WTC11 (cell line): ENCODE data around the gene TTC4. TPM values are rescaled to one million over a fixed set of nuclear protein-coding genes. Genes with fewer than 3 reads are reported as not detected.

Source experiments
- ATAC-seq: fragments of 200-7000 bp; cut with Tn5 transposase; 2 replicates; pipeline ENCODE4 v1.10.0; 2021; ENCODE audit warnings: mild to moderate bottlenecking, moderate library complexity
- CTCF ChIA-PET: fragments of 300-600 bp; sonication (Branson Sonifier 250); formaldehyde crosslinking; loops from one replicate; lab custom pipeline; 2021; ENCODE audit warnings: antibody characterized with exemption; lab: Charles Lee
- POLR2A ChIA-PET: fragments of 350-600 bp; sonication (Branson Sonifier 250); formaldehyde crosslinking; loops from one replicate; lab custom pipeline; 2021; ENCODE audit warnings: antibody characterized with exemption; lab: Charles Lee
- DNase-seq: peaks from one replicate; pipeline ENCODE4 v3.0.0; 2021; ENCODE audit warnings: low spot score
- H3K27ac Mint-ChIP-seq: 2 replicates; pipeline ENCODE4 v1.8.0; 2021; ENCODE audit warnings: mixed read lengths
- H3K27me3 Mint-ChIP-seq: 2 replicates; pipeline ENCODE4 v1.8.0; 2021; ENCODE audit warnings: low read depth, mild to moderate bottlenecking, moderate library complexity, mixed read lengths
- H3K36me3 Mint-ChIP-seq: 2 replicates; pipeline ENCODE4 v1.8.0; 2021; ENCODE audit warnings: mixed read lengths
- H3K4me1 Mint-ChIP-seq: 2 replicates; pipeline ENCODE4 v1.8.0; 2022; ENCODE audit warnings: mixed read lengths
- H3K4me3 Mint-ChIP-seq: 2 replicates; pipeline ENCODE4 v1.8.0; 2021; ENCODE audit warnings: mild to moderate bottlenecking, moderate library complexity, mixed read lengths
- H3K9me3 Mint-ChIP-seq: 2 replicates; pipeline ENCODE4 v1.8.0; 2021; ENCODE audit warnings: mixed read lengths
- CBFB ChIP-seq: sonication (generic); formaldehyde crosslinking; IDR thresholded peaks from 2 replicates; pipeline ENCODE4 v1.8.1; 2022; ENCODE audit warnings: mild to moderate bottlenecking, low read depth, missing genetic modification reagents
- E2F5 ChIP-seq: sonication (generic); formaldehyde crosslinking; IDR thresholded peaks from 2 replicates; pipeline ENCODE4 v1.8.1; 2022; ENCODE audit warnings: mild to moderate bottlenecking, moderate library complexity, missing genetic modification reagents
- ESRRA ChIP-seq: sonication (generic); formaldehyde crosslinking; IDR thresholded peaks from 2 replicates; pipeline ENCODE4 v1.8.1; 2022; ENCODE audit warnings: mild to moderate bottlenecking, missing genetic modification reagents, borderline replicate concordance
- GRHL2 ChIP-seq: fragments of 250-450 bp; sonication (Bioruptor Pico); IDR thresholded peaks from 2 replicates; pipeline ENCODE4 v1.8.0; 2022; ENCODE audit warnings: mild to moderate bottlenecking, moderate library complexity; ENCODE audit not compliant: insufficient replicate concordance, severe bottlenecking
- IRF1 ChIP-seq: sonication (generic); formaldehyde crosslinking; IDR thresholded peaks from 2 replicates; pipeline ENCODE4 v1.8.0; 2023; ENCODE audit warnings: missing genetic modification reagents
- JUN ChIP-seq: sonication (generic); formaldehyde crosslinking; IDR thresholded peaks from 2 replicates; pipeline ENCODE4 v1.8.0; 2023; ENCODE audit warnings: mild to moderate bottlenecking, missing genetic modification reagents
- MXD4 ChIP-seq: fragments of 250-450 bp; sonication (Bioruptor Pico); IDR thresholded peaks from 2 replicates; pipeline ENCODE4 v1.8.0; 2021; ENCODE audit warnings: mild to moderate bottlenecking, moderate library complexity, borderline replicate concordance
- MYBL2 ChIP-seq: sonication (generic); formaldehyde crosslinking; IDR thresholded peaks from 2 replicates; pipeline ENCODE4 v1.8.1; 2023; ENCODE audit warnings: mild to moderate bottlenecking, moderate library complexity, missing genetic modification reagents
- NFATC4 ChIP-seq: fragments of 250-450 bp; sonication (Bioruptor Pico); IDR thresholded peaks from 2 replicates; pipeline ENCODE4 v1.9.0; 2021; ENCODE audit warnings: mild to moderate bottlenecking
- NFE2L1 ChIP-seq: sonication (generic); formaldehyde crosslinking; IDR thresholded peaks from 2 replicates; pipeline ENCODE4 v1.8.1; 2023; ENCODE audit warnings: missing genetic modification reagents
- TEAD1 ChIP-seq: sonication (generic); formaldehyde crosslinking; IDR thresholded peaks from 2 replicates; pipeline ENCODE4 v1.8.0; 2022; ENCODE audit warnings: mild to moderate bottlenecking, missing genetic modification reagents
- TEAD4 ChIP-seq: sonication (generic); formaldehyde crosslinking; IDR thresholded peaks from 2 replicates; pipeline ENCODE4 v1.8.0; 2022; ENCODE audit warnings: mild to moderate bottlenecking, missing genetic modification reagents
- ZBTB43 ChIP-seq: sonication (generic); formaldehyde crosslinking; IDR thresholded peaks from 2 replicates; pipeline ENCODE4 v1.8.1; 2023; ENCODE audit warnings: mild to moderate bottlenecking, missing genetic modification reagents
- ZMAT4 ChIP-seq: fragments of 250-450 bp; sonication (Bioruptor Pico); IDR thresholded peaks from 2 replicates; pipeline ENCODE4 v1.9.0; 2021; ENCODE audit warnings: mild to moderate bottlenecking
- ZNF138 ChIP-seq: sonication (generic); formaldehyde crosslinking; conservative IDR thresholded peaks from 2 replicates; pipeline ENCODE4 v1.8.1; 2022; ENCODE audit warnings: mild to moderate bottlenecking, moderate library complexity, missing genetic modification reagents
- ZNF396 ChIP-seq: fragments of 250-450 bp; sonication (Bioruptor Pico); IDR thresholded peaks from 2 replicates; pipeline ENCODE4 v1.8.0; 2021; ENCODE audit warnings: mild to moderate bottlenecking, moderate library complexity, borderline replicate concordance
- total RNA-seq: library from RNA; stranded (reverse); gene quantifications from 3 replicates; pipeline ENCODE4 v1.2.3, GENCODE V29; 2021
- TF ChIP-seq, protein P1 (sequence below): sonication (generic); formaldehyde crosslinking; IDR thresholded peaks from 2 replicates; pipeline ENCODE4 v1.8.0; 2023; ENCODE audit warnings: mild to moderate bottlenecking, missing genetic modification reagents
- TF ChIP-seq, protein P2 (sequence below): sonication (generic); formaldehyde crosslinking; IDR thresholded peaks from 2 replicates; pipeline ENCODE4 v1.8.1; 2023; ENCODE audit warnings: mild to moderate bottlenecking, missing genetic modification reagents
- TF ChIP-seq, protein P3 (sequence below): sonication (generic); formaldehyde crosslinking; IDR thresholded peaks from 2 replicates; pipeline ENCODE4 v1.8.1; 2022; ENCODE audit warnings: low read depth, mild to moderate bottlenecking, moderate library complexity, missing genetic modification reagents, borderline replicate concordance

Gene TTC4
- total RNA-seq, 1 experiment from 2014 or later = 18.8 TPM

GRCh38 chr1:54709547-54710292 lies 5.9 kb upstream of the TTC4 start:
- ATAC-seq = no peak
- H3K4me1 Mint-ChIP-seq = no peaks in the 10 kb centered on the region
- no peak overlapping the region for H3K4me3 Mint-ChIP-seq
- no peaks in the 10 kb centered on the region for H3K36me3 Mint-ChIP-seq
- H3K27ac Mint-ChIP-seq = no peak overlapping the region
- TF ChIP-seq NFE2L1 (CRISPR knock-in tag) (no peak), ESRRA (CRISPR knock-in tag) (no peak), ZBTB43 (CRISPR knock-in tag) (no peak), IRF1 (CRISPR knock-in tag) (no peak), ZMAT4 (CRISPR knock-in tag) (no peak), ZNF138 (CRISPR knock-in tag) (no peak), CBFB (CRISPR knock-in tag) (no peak), JUN (CRISPR knock-in tag) (no peak), NFATC4 (no peak), ZNF396 (no peak), TEAD1 (no peak), E2F5 (no peak), GRHL2 (no peak)
- TF ChIP-seq, protein P1, sequence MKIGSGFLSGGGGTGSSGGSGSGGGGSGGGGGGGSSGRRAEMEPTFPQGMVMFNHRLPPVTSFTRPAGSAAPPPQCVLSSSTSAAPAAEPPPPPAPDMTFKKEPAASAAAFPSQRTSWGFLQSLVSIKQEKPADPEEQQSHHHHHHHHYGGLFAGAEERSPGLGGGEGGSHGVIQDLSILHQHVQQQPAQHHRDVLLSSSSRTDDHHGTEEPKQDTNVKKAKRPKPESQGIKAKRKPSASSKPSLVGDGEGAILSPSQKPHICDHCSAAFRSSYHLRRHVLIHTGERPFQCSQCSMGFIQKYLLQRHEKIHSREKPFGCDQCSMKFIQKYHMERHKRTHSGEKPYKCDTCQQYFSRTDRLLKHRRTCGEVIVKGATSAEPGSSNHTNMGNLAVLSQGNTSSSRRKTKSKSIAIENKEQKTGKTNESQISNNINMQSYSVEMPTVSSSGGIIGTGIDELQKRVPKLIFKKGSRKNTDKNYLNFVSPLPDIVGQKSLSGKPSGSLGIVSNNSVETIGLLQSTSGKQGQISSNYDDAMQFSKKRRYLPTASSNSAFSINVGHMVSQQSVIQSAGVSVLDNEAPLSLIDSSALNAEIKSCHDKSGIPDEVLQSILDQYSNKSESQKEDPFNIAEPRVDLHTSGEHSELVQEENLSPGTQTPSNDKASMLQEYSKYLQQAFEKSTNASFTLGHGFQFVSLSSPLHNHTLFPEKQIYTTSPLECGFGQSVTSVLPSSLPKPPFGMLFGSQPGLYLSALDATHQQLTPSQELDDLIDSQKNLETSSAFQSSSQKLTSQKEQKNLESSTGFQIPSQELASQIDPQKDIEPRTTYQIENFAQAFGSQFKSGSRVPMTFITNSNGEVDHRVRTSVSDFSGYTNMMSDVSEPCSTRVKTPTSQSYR (CRISPR knock-in tag) = no peak
- TF ChIP-seq, all 79 proteins: peak for 0
- ChIA-PET POLR2A (no interaction called here), CTCF (no interaction called here)
- DNase-seq = no peak
- Mint-ChIP-seq H3K27me3 (peaks cover 20% of the 10 kb centered on the region), H3K9me3 (no peaks in the 10 kb centered on the region)

GRCh38 chr1:54710434-54710833 lies 5.2 kb upstream of the TTC4 start:
- Mint-ChIP-seq H3K4me1 (peaks cover 5% of the 10 kb centered on the region), H3K36me3 (no peaks in the 10 kb centered on the region), H3K4me3 (no peak overlapping the region), H3K27me3 (peaks cover 27% of the 10 kb centered on the region), H3K9me3 (no peaks in the 10 kb centered on the region), H3K27ac (no peak overlapping the region)
- CTCF ChIA-PET = no interaction called here
- no peak for ATAC-seq
- no peak for DNase-seq
- TF ChIP-seq MXD4 = no peak
- no peak for TF ChIP-seq ZBTB43 (CRISPR knock-in tag)
- no peak for TF ChIP-seq TEAD4 (CRISPR knock-in tag)
- TF ChIP-seq, protein P2, sequence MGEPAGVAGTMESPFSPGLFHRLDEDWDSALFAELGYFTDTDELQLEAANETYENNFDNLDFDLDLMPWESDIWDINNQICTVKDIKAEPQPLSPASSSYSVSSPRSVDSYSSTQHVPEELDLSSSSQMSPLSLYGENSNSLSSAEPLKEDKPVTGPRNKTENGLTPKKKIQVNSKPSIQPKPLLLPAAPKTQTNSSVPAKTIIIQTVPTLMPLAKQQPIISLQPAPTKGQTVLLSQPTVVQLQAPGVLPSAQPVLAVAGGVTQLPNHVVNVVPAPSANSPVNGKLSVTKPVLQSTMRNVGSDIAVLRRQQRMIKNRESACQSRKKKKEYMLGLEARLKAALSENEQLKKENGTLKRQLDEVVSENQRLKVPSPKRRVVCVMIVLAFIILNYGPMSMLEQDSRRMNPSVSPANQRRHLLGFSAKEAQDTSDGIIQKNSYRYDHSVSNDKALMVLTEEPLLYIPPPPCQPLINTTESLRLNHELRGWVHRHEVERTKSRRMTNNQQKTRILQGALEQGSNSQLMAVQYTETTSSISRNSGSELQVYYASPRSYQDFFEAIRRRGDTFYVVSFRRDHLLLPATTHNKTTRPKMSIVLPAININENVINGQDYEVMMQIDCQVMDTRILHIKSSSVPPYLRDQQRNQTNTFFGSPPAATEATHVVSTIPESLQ = no peak
- no peak for TF ChIP-seq MYBL2
- TF ChIP-seq, protein P3, sequence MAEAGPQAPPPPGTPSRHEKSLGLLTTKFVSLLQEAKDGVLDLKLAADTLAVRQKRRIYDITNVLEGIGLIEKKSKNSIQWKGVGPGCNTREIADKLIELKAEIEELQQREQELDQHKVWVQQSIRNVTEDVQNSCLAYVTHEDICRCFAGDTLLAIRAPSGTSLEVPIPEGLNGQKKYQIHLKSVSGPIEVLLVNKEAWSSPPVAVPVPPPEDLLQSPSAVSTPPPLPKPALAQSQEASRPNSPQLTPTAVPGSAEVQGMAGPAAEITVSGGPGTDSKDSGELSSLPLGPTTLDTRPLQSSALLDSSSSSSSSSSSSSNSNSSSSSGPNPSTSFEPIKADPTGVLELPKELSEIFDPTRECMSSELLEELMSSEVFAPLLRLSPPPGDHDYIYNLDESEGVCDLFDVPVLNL (CRISPR knock-in tag) = no peak
- POLR2A ChIA-PET = no interaction called here
